ENCODE data around the gene ZNF581.

ZNF581 gene

GRCh38 chr19:55683449-55684261, 40.2 kb downstream of the ZNF581 start:
- no peak for DNase-seq

- DNase-seq, result no peak
Measured at GRCh38 chr19:55684946-55685681, 41.7 kb downstream of the ZNF581 start.

GRCh38 chr19:55685776-55686175, 42.3 kb downstream of the ZNF581 start:
- no peak for DNase-seq

GRCh38 chr19:55686311-55687050, 43.0 kb downstream of the ZNF581 start:
- no peak for DNase-seq

- DNase-seq, result no peak
Measured at GRCh38 chr19:55687281-55688201, 44.1 kb downstream of the ZNF581 start.

GRCh38 chr19:55688422-55689218, 45.2 kb downstream of the ZNF581 start:
- DNase-seq, result no peak

GRCh38 chr19:55689411-55690108, 46.1 kb downstream of the ZNF581 start:
- no peak for DNase-seq

GRCh38 chr19:55690109-55690768, 46.8 kb downstream of the ZNF581 start:
- DNase-seq, result no peak

- no peak for DNase-seq
Measured at GRCh38 chr19:55690769-55691545, 47.5 kb downstream of the ZNF581 start.

GRCh38 chr19:55691561-55692481, 48.4 kb downstream of the ZNF581 start:
- no peak for DNase-seq

- DNase-seq, result no peak
Measured at GRCh38 chr19:55692681-55693081, 49.2 kb downstream of the ZNF581 start.

GRCh38 chr19:55693336-55693974, 50.0 kb downstream of the ZNF581 start:
- no peak for DNase-seq

- DNase-seq, result no peak
Measured at GRCh38 chr19:55694241-55694655, 50.8 kb downstream of the ZNF581 start.

- DNase-seq, result no peak
Measured at GRCh38 chr19:55694656-55695491, 51.4 kb downstream of the ZNF581 start.
